K562 (cell line): ENCODE data around the gene BZW2. TPM values are rescaled to one million over a fixed set of nuclear protein-coding genes. Genes with fewer than 3 reads are reported as not detected.

Source experiments
- CEBPG ChIP-seq, 3 experiments: fragments of 200-800 bp in 1 of 3; sonication (Bioruptor generic) in 1 of 3; sonication (generic) in 1 of 3; formaldehyde crosslinking in 1 of 3; IDR thresholded peaks in 2 of 3; conservative IDR thresholded peaks in 1 of 3; 2 replicates each; pipeline versions ENCODE4 v1.6.1 to v1.8.0; 2016 to 2022; ENCODE audit warnings: missing compliant biosample characterization in 2 of 3, missing genetic modification characterization in 2 of 3, mild to moderate bottlenecking in 1 of 3, missing genetic modification reagents in 1 of 3
- CHD4 ChIP-seq: fragments of 200-600 bp; sonication (generic); IDR thresholded peaks from 3 replicates; pipeline ENCODE4 v1.6.1; 2012; ENCODE audit warnings: low read depth, mild to moderate bottlenecking, mixed read lengths, low read length, inconsistent platforms; ENCODE audit not compliant: insufficient read depth, insufficient replicate concordance, poor library complexity, severe bottlenecking
- EWSR1 ChIP-seq: fragments of 450-650 bp; IDR thresholded peaks from 2 replicates; pipeline ENCODE4 v1.6.1; 2018; ENCODE audit warnings: borderline replicate concordance, mild to moderate bottlenecking, low read depth, moderate library complexity; ENCODE audit not compliant: partially characterized antibody
- GABPA ChIP-seq: fragments of 200-800 bp; sonication (Bioruptor generic); conservative IDR thresholded peaks from 2 replicates; pipeline ENCODE4 v1.6.1; 2016; ENCODE audit warnings: low read depth, missing genetic modification characterization, missing compliant biosample characterization
- GATAD2A ChIP-seq: fragments of 450-650 bp; IDR thresholded peaks from 2 replicates; pipeline ENCODE4 v1.6.1; 2017
- MEF2A ChIP-seq: IDR thresholded peaks from 2 replicates; pipeline ENCODE4 v1.6.1; 2011; ENCODE audit warnings: low read depth, mild to moderate bottlenecking, low read length, moderate library complexity; ENCODE audit not compliant: control insufficient read depth
- NCOA6 ChIP-seq: fragments of 450-650 bp; IDR thresholded peaks from 2 replicates; pipeline ENCODE4 v1.6.1; 2017; ENCODE audit warnings: mild to moderate bottlenecking
- POU5F1 ChIP-seq: fragments of 150-350 bp; IDR thresholded peaks from 2 replicates; pipeline ENCODE4 v1.6.1; 2014; ENCODE audit warnings: borderline replicate concordance, low read length, low read depth, mild to moderate bottlenecking; ENCODE audit not compliant: partially characterized antibody
- PRPF4 ChIP-seq: fragments of 200-400 bp; formaldehyde crosslinking; IDR thresholded peaks from one replicate; pipeline ENCODE4 v1.6.1; 2017; ENCODE audit warnings: low read length, low read depth, mild to moderate bottlenecking; ENCODE audit not compliant: insufficient read depth, poor library complexity, severe bottlenecking
- RAD21 ChIP-seq, 2 experiments: fragments of 250-450 bp in 1 of 2; fragments of 450-650 bp in 1 of 2; sonication (Bioruptor Pico) in 1 of 2; formaldehyde crosslinking in 1 of 2; IDR thresholded peaks in 1 of 2; conservative IDR thresholded peaks in 1 of 2; 2 replicates each; pipeline versions ENCODE4 v1.4.0 to v1.8.0; 2020 to 2022; ENCODE audit warnings: mild to moderate bottlenecking in 2 of 2, moderate library complexity in 1 of 2
- SMARCC2 ChIP-seq: fragments of 450-650 bp; IDR thresholded peaks from 2 replicates; pipeline ENCODE4 v1.6.1; 2017; ENCODE audit warnings: antibody characterized with exemption, moderate library complexity, mild to moderate bottlenecking, low read depth
- SMARCE1 ChIP-seq: fragments of 450-650 bp; IDR thresholded peaks from 2 replicates; pipeline ENCODE4 v1.7.1; 2016; ENCODE audit warnings: mild to moderate bottlenecking
- TCF3 ChIP-seq: sonication (generic); formaldehyde crosslinking; IDR thresholded peaks from 2 replicates; pipeline ENCODE4 v1.4.0; 2020; ENCODE audit warnings: mild to moderate bottlenecking, missing genetic modification reagents
- TEAD4 ChIP-seq, 2 experiments: sonication (generic) in 1 of 2; formaldehyde crosslinking in 1 of 2; IDR thresholded peaks; 2 replicates each; pipeline versions ENCODE4 v1.6.1 to v1.8.0; 2012 to 2022; ENCODE audit warnings: borderline replicate concordance in 1 of 2, inconsistent platforms in 1 of 2, low read length in 1 of 2, mild to moderate bottlenecking in 1 of 2, missing genetic modification reagents in 1 of 2
- U2AF2 ChIP-seq: fragments of 200-400 bp; formaldehyde crosslinking; optimal IDR thresholded peaks from 2 replicates; pipeline ENCODE3; 2017; ENCODE audit warnings: low read depth, mild to moderate bottlenecking, low read length
- ZFP30 ChIP-seq: fragments of 250-450 bp; sonication (Bioruptor Pico); IDR thresholded peaks from 2 replicates; pipeline ENCODE4 v1.8.0; 2022; ENCODE audit warnings: moderate library complexity, mild to moderate bottlenecking, inconsistent platforms, borderline replicate concordance
- ZKSCAN8 ChIP-seq: fragments of 200-800 bp; sonication (Bioruptor generic); IDR thresholded peaks from 2 replicates; pipeline ENCODE4 v1.6.1; 2016; ENCODE audit warnings: missing genetic modification characterization, missing compliant biosample characterization
- ZNF717 ChIP-seq: fragments of 250-450 bp; sonication (Bioruptor Pico); IDR thresholded peaks from 2 replicates; pipeline ENCODE4 v1.5.0; 2021
- polyA plus RNA-seq, 8 experiments: library from polyadenylated mRNA; depleted of rRNA in 4 of 8; stranded (reverse) in 5 of 8; unstranded in 3 of 8; fragments of >200 nt; fragmentation: Nextera tagmentation in 2 of 8; fragmentation: Illumina TruSeq in 1 of 8; extraction: Ambion mirVana in 2 of 8; extraction: Trizol in 1 of 8; gene quantifications; 2 replicates each; pipeline versions ENCODE4 v1.2.1 to v1.2.3, GENCODE V29; 2011 to 2014; ENCODE audit warnings: inconsistent platforms in 1 of 8, missing spikeins in 1 of 8
- total RNA-seq, 7 experiments: library from RNA; depleted of rRNA in 6 of 7; stranded (reverse); fragments of >200 nt in 6 of 7; fragmentation: Illumina TruSeq in 2 of 7; extraction: Trizol in 2 of 7; gene quantifications; 2 replicates each; pipeline versions ENCODE4 v1.2.1 to v1.2.3, GENCODE V29; 2011 to 2021; ENCODE audit warnings: low replicate concordance in 1 of 7
- TF ChIP-seq, protein P1 (sequence below), 2 experiments: fragments of 450-650 bp; IDR thresholded peaks; 2 replicates each; pipeline ENCODE4 v1.6.1; 2018; ENCODE audit warnings: mild to moderate bottlenecking in 2 of 2, low read depth in 1 of 2; ENCODE audit not compliant: partially characterized antibody in 2 of 2
- TF ChIP-seq, protein P2 (sequence below), 2 experiments: fragments of 450-650 bp; conservative IDR thresholded peaks; 2 replicates each; pipeline ENCODE4 v1.6.1; 2017; ENCODE audit warnings: mild to moderate bottlenecking in 2 of 2, moderate library complexity in 2 of 2

The BZW2 gene
- total and polyA plus RNA-seq, 9 of the 15 experiments (the other 6 are each of a cell fraction or from before 2014, with no cell fraction given) = 140 to 316 (median 173) TPM

DNA sequence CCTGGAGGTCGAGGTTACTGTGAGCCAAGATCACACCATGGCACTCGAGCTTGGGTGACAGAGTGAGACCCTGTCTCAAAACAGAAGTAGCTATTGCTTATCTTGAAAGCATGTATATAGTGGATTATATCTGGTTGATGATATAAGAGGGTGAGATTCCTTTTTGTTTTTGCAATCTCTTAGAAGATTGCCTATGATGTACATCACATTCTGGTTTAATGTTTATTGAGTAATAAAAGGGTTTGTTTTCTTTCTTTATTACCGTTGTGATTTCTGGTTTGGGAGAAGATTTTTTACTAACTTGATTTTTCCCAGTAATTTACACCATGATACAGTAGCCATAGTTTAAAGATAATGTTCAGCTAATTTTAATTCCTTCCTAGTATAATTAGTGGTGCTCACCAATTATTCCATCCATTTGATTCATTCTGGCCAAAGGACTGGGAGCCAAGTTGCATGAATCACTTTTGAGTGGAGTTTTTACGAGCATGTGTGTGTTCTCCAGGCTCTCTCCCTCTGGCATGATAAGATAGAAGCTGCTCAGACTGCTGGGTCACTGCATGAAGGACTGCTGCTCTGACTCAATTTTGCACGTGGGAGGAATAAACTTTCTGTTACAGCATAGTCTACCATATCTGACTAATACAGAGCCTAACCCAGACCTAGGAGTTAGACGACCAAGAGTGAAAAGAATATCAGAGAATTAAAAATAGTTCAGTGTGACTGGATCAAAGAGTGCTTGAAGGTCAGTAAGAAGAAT lies 94.1 kb downstream of the BZW2 start (continued):
- peak; percentile 81 for TF ChIP-seq MEF2A
- TF ChIP-seq, protein P1, sequence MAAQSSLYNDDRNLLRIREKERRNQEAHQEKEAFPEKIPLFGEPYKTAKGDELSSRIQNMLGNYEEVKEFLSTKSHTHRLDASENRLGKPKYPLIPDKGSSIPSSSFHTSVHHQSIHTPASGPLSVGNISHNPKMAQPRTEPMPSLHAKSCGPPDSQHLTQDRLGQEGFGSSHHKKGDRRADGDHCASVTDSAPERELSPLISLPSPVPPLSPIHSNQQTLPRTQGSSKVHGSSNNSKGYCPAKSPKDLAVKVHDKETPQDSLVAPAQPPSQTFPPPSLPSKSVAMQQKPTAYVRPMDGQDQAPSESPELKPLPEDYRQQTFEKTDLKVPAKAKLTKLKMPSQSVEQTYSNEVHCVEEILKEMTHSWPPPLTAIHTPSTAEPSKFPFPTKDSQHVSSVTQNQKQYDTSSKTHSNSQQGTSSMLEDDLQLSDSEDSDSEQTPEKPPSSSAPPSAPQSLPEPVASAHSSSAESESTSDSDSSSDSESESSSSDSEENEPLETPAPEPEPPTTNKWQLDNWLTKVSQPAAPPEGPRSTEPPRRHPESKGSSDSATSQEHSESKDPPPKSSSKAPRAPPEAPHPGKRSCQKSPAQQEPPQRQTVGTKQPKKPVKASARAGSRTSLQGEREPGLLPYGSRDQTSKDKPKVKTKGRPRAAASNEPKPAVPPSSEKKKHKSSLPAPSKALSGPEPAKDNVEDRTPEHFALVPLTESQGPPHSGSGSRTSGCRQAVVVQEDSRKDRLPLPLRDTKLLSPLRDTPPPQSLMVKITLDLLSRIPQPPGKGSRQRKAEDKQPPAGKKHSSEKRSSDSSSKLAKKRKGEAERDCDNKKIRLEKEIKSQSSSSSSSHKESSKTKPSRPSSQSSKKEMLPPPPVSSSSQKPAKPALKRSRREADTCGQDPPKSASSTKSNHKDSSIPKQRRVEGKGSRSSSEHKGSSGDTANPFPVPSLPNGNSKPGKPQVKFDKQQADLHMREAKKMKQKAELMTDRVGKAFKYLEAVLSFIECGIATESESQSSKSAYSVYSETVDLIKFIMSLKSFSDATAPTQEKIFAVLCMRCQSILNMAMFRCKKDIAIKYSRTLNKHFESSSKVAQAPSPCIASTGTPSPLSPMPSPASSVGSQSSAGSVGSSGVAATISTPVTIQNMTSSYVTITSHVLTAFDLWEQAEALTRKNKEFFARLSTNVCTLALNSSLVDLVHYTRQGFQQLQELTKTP (IDR thresholded peaks at IDR 0.05; ENCODE audit: low read depth in 1 of 2, partially characterized antibody in 2 of 2) = peak in 1 of 2 experiments; percentile 40
- no peak for TF ChIP-seq CHD4
- no peak for TF ChIP-seq U2AF2
- peak; percentile 29; the same call in 1 of the 2 replicates for TF ChIP-seq GATAD2A
- TF ChIP-seq RAD21 (CRISPR knock-in tag; conservative IDR thresholded peaks at IDR 0.05 in 1 of 2, IDR thresholded peaks at IDR 0.05 in 1 of 2) = peak; percentile 25 to 26; a peak in 1 of 4 replicates
- TF ChIP-seq GABPA (tag) = 0 out of 2 replicates have a peak, but pooled peaks have one; percentile 8
- TF ChIP-seq, protein P2, sequence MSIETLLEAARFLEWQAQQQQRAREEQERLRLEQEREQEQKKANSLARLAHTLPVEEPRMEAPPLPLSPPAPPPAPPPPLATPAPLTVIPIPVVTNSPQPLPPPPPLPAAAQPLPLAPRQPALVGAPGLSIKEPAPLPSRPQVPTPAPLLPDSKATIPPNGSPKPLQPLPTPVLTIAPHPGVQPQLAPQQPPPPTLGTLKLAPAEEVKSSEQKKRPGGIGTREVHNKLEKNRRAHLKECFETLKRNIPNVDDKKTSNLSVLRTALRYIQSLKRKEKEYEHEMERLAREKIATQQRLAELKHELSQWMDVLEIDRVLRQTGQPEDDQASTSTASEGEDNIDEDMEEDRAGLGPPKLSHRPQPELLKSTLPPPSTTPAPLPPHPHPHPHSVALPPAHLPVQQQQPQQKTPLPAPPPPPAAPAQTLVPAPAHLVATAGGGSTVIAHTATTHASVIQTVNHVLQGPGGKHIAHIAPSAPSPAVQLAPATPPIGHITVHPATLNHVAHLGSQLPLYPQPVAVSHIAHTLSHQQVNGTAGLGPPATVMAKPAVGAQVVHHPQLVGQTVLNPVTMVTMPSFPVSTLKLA (conservative IDR thresholded peaks at IDR 0.05) = peak; percentile 84 to 93
- 0 out of 2 replicates have a peak, but pooled peaks have one; percentile 34 for TF ChIP-seq CEBPG (CRISPR knock-in tag; IDR thresholded peaks at IDR 0.05)
- TF ChIP-seq CEBPG (tag; conservative IDR thresholded peaks at IDR 0.05 in 1 of 2, IDR thresholded peaks at IDR 0.05 in 1 of 2) = no peak; a peak in 2 of 4 replicates
- TF ChIP-seq NCOA6 = 0 out of 2 replicates have a peak, but pooled peaks have one; percentile 26
- no peak for TF ChIP-seq EWSR1
- peak; percentile 97 for TF ChIP-seq TEAD4 (IDR thresholded peaks at IDR 0.05; ENCODE audit: low read length)
- no peak for TF ChIP-seq TEAD4 (CRISPR knock-in tag; IDR thresholded peaks at IDR 0.05; ENCODE audit: borderline replicate concordance)
- TF ChIP-seq PRPF4 = no peak
- no peak for TF ChIP-seq ZNF717 (CRISPR knock-in tag)
- TF ChIP-seq TCF3 (CRISPR knock-in tag) = peak; percentile 95
- peak; percentile 98 for TF ChIP-seq SMARCE1
- peak; percentile 64; the same call in 1 of the 2 replicates for TF ChIP-seq ZKSCAN8 (CRISPR knock-in tag)
- TF ChIP-seq ZFP30 = no peak
- peak; percentile 97 for TF ChIP-seq SMARCC2
- no peak for TF ChIP-seq POU5F1
